ENCODE data around the gene TUBB4A.
A peak's percentile ranks its signal among the peaks of the same experiment; 100 is the strongest.

TUBB4A gene

GRCh38 chr19:6465663-6466062 lies 36.4 kb downstream of the TUBB4A start:
- no peak for DNase-seq

DNA sequence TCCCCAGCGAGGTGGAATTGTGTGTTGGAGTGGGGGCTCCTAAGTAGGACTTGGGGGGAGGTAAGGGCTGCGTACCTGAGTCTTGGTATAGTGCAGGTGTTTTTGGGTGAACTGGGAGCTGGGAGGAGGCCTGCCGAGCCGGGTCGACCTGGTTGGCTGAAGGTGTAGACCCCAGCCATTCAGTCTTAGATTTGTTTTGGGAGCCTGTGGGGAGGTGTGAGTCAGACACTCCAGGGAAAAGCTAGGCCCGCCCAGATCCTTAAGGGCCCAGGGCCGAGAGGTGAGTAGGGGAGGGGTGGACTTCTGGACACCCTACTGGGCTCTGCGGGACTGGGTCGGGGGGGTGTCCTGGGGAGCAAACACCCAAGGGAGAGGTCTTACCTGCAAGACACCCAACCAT lies 37.1 kb downstream of the TUBB4A start:
- DNase-seq: no peak

GRCh38 chr19:6464070-6464873 lies 37.8 kb downstream of the TUBB4A start, which contains the start of gene CRB3:
CRB3 (plus strand) TSS chr19:6464271; CDS start chr19:6464702, 431 bp downstream.
- DNase-seq: no peak

DNA sequence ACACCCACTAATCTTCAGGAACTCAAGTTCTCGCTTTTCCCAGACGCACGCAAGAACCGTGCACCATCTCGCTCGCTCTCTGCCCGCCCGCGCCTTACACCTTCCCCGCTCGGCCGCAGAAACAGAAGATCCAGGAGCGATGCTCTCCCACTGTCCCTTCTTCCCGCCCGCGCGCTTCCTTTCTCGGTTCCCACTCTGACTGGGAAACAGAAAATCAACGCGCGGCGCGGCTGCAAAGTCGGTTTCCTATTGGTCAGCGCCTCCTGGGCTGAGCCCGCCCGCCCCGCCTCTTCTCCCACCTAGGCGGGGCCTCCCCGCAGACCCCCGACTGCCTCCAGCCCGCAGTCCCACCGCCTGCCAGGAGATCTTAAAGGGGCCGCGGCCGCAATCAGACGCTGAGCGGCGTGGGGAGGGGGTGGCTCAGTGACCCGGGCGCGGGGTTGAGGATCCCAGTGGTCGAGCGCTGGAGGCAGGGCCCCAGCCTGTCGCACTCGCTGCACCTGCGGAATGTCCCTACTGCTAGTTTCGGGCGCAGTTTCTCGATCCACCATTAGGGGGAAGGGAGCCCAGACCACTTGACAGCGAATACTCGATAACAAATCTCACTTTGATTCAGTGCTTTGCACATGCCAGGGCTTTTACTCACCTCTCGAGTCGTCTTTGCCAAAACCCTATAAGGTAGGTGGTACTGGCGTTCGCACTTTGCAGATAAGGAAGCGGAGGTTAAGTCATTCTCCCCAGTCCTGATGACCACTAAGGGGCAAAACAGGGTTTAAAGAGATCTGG lies 41.8 kb downstream of the TUBB4A start:
- DNase-seq: peak; percentile 86

GRCh38 chr19:6459262-6460098 lies 42.6 kb downstream of the TUBB4A start, which contains the start of gene SLC25A23:
SLC25A23 (minus strand) TSS chr19:6459792; CDS start chr19:6459628, 164 bp downstream.
- no peak for DNase-seq

DNA sequence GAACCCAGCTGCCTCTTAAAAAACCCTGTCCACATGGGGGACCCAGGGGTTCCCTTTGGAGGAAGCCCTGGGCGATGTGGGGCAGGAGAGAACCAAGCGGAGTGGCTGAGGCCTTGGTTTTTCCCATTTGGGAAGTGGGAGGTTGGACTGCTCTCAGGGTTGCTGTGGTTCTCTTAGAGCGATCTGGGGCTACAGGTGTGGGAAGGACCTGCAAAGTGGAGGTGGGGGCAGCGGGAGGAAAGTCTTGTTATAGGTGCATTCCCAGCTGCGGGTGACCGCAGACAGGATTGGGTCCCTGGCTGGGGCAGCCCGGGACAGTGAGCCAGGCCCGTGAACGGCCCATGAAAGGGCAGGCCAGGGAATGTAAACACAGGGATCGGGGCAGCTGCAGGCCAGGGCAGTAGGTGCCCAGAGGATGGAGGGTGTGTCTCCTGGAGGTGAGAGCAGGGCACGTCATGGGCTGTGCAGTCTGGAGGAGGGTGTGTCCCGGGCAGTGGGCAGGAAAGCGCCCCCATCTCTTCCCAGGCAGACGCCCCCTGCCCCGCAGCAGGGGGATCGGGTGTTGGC lies 43.3 kb downstream of the TUBB4A start:
- no peak for DNase-seq

DNA sequence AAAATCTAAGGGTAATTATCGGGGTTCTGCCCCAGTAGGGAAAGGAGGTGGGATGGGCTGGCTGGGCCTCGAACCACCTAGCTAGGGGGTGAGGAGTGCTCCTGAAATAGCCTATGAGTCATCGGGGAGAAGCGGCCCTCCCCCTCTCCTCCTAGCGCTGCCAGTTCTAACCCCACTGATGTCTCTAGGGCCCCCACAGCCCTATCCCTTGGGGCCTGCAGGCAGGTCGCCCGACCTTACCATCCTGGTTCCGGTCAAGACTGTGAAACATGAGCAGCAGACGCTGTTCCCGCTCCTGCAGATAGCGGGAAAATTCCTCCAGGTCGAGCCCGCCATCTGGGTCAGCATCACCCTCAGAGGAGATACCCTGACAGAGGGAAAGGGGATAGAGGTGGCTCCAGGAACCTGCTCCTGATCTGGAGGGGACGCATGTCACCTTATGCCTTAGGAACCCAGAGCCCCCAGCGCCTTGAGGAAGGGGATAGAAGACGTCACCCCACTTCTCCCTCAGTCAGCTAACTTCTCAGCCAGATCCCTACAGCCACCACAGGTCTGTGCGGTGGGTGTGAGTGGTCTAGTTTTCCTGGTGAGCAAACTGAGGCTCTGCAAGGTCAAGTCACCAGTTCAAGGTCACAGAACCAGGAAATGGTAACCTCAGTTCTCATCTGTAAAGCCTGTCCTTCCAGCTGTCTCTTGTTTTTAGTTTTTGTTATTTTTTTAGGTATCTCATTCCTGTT lies 44.0 kb downstream of the TUBB4A start:
- DNase-seq: no peak

GRCh38 chr19:6455924-6456323 lies 46.2 kb downstream of the TUBB4A start:
- DNase-seq: no peak

- DNase-seq: no peak
Observed at GRCh38 chr19:6453951-6454565, 48.1 kb downstream of the TUBB4A start.

DNA sequence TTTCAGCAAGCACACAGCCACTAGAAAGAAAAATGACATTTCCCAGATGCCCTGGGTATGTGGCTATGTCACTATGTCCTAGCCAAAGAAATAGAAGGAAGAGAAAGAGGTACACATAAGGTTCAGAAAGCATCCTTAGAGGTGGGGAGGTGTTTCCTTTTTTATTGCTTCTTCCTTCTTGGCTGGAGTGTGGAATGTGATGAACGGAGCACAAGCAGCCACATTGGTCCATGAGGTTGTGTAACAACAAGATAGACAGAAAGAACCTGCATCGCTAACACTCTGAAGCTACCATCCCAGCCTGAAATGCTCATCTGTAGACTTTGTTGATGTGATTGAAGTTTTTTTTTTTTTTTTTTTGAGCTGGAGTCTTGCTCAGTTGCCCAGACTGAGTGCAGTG lies 49.2 kb downstream of the TUBB4A start:
- no peak for DNase-seq

DNA sequence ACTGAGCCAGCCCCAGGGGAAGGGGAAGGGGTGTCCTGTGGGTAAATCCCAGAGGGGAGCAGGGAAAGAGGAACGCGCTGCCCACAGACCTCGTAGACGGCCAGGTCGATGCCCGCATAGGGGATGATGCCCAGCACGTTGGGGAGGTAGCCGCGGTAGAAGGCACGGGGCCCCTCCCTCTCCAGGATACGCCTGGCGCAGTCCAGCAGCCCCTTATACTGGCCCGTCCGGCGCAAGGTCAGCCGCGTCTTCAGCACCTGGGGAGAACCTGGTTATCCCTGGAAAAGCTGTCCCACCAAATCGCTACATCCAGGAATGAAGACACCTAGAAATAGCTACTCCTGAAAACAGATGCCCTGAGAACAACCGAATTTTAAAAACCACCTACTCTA lies 49.9 kb downstream of the TUBB4A start:
- no peak for DNase-seq

- no peak for DNase-seq
Observed at GRCh38 chr19:6451583-6452222, 50.4 kb downstream of the TUBB4A start.

DNA sequence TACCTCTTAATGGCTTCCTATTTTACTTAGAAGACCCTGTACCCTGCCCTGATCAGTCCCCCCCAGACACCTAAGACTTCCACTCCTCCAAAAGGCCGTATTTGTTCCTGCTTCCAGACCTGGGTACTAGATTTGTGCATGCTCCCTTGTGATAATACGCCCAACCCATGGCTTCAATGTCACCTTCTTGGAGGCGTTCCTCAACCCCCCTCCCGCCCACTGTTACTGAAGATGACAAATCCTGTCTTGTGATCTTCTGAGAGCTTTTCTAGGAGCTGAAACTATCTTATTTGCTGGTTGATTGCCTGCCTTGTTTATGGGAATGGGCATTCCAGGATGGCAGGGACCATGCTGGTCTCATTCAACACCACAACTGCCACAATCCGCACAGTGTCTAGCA lies 51.9 kb downstream of the TUBB4A start:
- DNase-seq: no peak

- no peak for DNase-seq
Observed at GRCh38 chr19:6448045-6448444, 54.1 kb downstream of the TUBB4A start.

DNA sequence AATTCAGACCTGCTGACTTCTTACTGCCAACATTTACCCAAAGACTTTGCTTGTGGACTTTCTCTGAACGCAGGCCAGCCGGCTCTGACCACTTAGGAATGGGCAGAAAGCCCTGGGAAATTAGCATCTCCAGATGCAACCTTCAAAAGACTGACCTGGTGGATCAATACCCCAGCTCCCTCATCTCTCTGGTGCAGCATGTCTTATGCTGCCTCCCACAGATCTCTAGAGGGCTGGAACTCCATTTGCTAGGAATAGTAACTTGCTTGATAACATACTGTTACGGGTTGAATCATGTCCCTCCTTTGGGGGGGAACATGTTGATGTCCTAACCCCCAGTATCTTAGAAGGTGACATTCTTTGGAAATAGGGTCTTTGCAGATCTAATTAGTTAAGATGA lies 55.7 kb downstream of the TUBB4A start:
- no peak for DNase-seq

Measured in activated gamma-delta T cell (primary cell).